OCI-LY3 (cell line): ENCODE results near the gene TMEM39B.

Experiments used
- H2AFZ ChIP-seq: fragments of 200-600, 300-600 bp; shearing (Covaris generic); 2 replicates; pipeline ENCODE4 v1.6.0; 2014; ENCODE audit warnings: antibody characterized with exemption, low read depth, low read length
- H3K27ac ChIP-seq: fragments of 200-600, 300-600 bp; sonication (generic); 2 replicates; pipeline ENCODE4 v1.5.1; 2014; ENCODE audit warnings: mild to moderate bottlenecking, low read length, moderate library complexity, mixed read lengths
- H3K27me3 ChIP-seq: fragments of 200-600, 300-600 bp; sonication (generic); 2 replicates; pipeline ENCODE4 v1.6.1; 2014; ENCODE audit warnings: low read depth, low read length, mixed read lengths
- H3K36me3 ChIP-seq: fragments of 200-600, 300-600 bp; sonication (generic); replicated peaks from 2 replicates; pipeline ENCODE3; 2014; ENCODE audit warnings: low read depth, low read length, mixed read lengths
- H3K4me1 ChIP-seq: fragments of 300-600, 200-600 bp; sonication (generic); 2 replicates; pipeline ENCODE4 v1.6.1; 2014; ENCODE audit warnings: low read length, mixed read lengths
- H3K4me2 ChIP-seq: fragments of 200-600, 300-600 bp; sonication (generic); 2 replicates; pipeline ENCODE4 v1.6.1; 2014; ENCODE audit warnings: low read length, mixed read lengths
- H3K4me3 ChIP-seq: fragments of 300-600, 200-600 bp; sonication (generic); 2 replicates; pipeline ENCODE4 v1.5.1; 2014; ENCODE audit warnings: antibody characterized with exemption, mild to moderate bottlenecking, low read length, moderate library complexity
- H3K79me2 ChIP-seq: fragments of 300-600, 200-600 bp; shearing (Covaris generic); 2 replicates; pipeline ENCODE4 v1.6.1; 2014; ENCODE audit warnings: mild to moderate bottlenecking, low read length, mixed read lengths
- H3K9ac ChIP-seq: fragments of 300-600, 200-600 bp; shearing (Covaris generic); 2 replicates; pipeline ENCODE4 v1.6.0; 2014; ENCODE audit warnings: mild to moderate bottlenecking, low read length, moderate library complexity
- H3K9me3 ChIP-seq: fragments of 200-600, 300-600 bp; shearing (Covaris generic); 2 replicates; pipeline ENCODE4 v1.6.1; 2014; ENCODE audit warnings: low read length, mixed read lengths; ENCODE audit not compliant: insufficient read depth
- H4K20me1 ChIP-seq: fragments of 200-600, 300-600 bp; sonication (generic); 2 replicates; pipeline ENCODE4 v1.6.1; 2016; ENCODE audit warnings: low read length, mixed read lengths; ENCODE audit not compliant: insufficient read depth
- EZH2phosphoT487 ChIP-seq: fragments of 200-600 bp; shearing (Covaris generic); IDR thresholded peaks from 2 replicates; pipeline ENCODE4 v1.6.1; 2018; ENCODE audit warnings: antibody characterized with exemption, mixed run types, low read depth
- TF ChIP-seq, protein P1 (sequence below): fragments of 200-600, 300-600 bp; sonication (generic); IDR thresholded peaks from 2 replicates; pipeline ENCODE4 v1.5.1; 2014; ENCODE audit warnings: antibody characterized with exemption, low read length, low read depth

Gene TMEM39B

DNA sequence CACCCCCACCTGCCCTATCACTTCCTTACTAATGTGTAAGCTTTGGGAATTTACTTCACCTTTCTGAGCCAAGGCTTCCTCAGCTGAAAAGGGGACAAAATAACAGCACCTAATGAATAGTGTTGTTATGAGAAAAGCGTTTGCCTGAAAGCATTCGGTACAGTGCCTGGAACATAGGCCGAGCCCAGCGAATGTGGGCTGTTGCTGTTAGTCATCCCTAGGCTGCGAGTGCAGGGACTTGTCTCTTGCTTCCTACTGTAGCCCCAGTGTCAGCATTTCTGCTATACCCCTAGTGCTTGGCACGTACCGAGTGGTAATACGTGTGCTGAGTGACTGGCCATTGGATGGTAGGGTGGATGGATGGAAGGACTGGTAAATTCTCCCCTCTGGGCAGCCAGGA is 18.4 kb downstream of the TMEM39B start:
- Histone ChIP-seq H3K27me3 (no peaks in the 10 kb centered on the region), H3K27ac (no peak overlapping the region), H3K36me3 (peaks cover 5% of the 10 kb centered on the region), H3K79me2 (no peaks in the 10 kb centered on the region), H3K4me2 (no peak overlapping the region), H2AFZ (no peak overlapping the region), H4K20me1 (no peaks in the 10 kb centered on the region), H3K4me1 (no peaks in the 10 kb centered on the region), H3K4me3 (no peak overlapping the region), H3K9ac (no peak overlapping the region), H3K9me3 (no peaks in the 10 kb centered on the region)
- TF ChIP-seq, protein P1, sequence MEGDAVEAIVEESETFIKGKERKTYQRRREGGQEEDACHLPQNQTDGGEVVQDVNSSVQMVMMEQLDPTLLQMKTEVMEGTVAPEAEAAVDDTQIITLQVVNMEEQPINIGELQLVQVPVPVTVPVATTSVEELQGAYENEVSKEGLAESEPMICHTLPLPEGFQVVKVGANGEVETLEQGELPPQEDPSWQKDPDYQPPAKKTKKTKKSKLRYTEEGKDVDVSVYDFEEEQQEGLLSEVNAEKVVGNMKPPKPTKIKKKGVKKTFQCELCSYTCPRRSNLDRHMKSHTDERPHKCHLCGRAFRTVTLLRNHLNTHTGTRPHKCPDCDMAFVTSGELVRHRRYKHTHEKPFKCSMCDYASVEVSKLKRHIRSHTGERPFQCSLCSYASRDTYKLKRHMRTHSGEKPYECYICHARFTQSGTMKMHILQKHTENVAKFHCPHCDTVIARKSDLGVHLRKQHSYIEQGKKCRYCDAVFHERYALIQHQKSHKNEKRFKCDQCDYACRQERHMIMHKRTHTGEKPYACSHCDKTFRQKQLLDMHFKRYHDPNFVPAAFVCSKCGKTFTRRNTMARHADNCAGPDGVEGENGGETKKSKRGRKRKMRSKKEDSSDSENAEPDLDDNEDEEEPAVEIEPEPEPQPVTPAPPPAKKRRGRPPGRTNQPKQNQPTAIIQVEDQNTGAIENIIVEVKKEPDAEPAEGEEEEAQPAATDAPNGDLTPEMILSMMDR, result no peak

DNA sequence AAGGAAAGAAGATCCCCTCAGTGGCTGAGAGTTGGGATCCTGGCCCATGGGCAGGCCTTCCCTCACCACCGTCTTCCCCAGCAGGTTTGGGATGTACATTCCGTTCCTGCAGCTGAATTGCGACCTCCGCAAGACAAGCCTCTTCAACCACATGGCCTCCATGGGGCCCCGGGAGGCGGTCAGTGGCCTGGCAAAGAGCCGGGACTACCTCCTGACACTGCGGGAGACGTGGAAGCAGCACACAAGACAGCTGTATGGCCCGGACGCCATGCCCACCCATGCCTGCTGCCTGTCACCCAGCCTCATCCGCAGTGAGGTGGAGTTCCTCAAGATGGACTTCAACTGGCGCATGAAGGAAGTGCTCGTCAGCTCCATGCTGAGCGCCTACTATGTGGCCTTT is 18.9 kb downstream of the TMEM39B start:
- H4K20me1 ChIP-seq, result no peaks in the 10 kb centered on the region
- no peak overlapping the region for H3K27ac ChIP-seq
- H3K36me3 ChIP-seq, result peaks cover 5% of the 10 kb centered on the region
- no peak overlapping the region for H3K4me3 ChIP-seq
- TF ChIP-seq, protein P1, result no peak
- no peak for TF ChIP-seq EZH2phosphoT487
- no peak overlapping the region for H3K4me2 ChIP-seq
- H3K4me1 ChIP-seq, result no peaks in the 10 kb centered on the region
- H3K79me2 ChIP-seq, result no peaks in the 10 kb centered on the region
- no peaks in the 10 kb centered on the region for H3K27me3 ChIP-seq
- no peak overlapping the region for H3K9ac ChIP-seq
- no peak overlapping the region for H2AFZ ChIP-seq
- no peaks in the 10 kb centered on the region for H3K9me3 ChIP-seq

DNA sequence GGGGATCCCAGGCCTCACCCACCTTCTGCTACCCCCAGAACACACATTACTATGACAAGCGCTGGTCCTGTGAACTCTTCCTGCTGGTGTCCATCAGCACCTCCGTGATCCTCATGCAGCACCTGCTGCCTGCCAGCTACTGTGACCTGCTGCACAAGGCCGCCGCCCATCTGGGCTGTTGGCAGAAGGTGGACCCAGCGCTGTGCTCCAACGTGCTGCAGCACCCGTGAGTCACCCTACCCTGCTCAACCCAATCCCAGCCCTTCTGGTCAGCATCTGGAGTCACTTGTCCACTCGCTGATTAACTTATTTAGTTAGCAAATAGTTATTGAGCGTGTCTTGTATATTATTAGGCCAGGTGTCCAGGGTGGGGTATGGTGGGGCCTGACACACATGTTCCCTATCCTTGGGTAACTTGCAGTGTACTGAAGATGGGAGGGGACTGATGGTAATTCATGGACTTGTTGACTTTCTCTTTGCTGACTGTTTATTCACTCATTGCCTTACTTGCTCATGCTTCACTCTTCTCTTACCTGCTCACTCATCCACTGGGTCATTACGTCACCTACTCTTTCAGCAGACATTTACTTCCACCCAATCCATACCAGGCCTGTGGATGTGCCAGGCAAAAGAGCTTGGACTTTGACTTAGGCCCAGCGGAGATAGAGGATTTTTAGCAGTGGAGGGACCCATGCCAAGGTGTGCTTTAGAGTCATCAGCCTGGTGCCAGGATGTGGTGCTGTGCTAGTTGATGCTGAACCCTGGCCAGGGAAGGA is 22.2 kb downstream of the TMEM39B start:
- no peak overlapping the region for H3K9ac ChIP-seq

DNA sequence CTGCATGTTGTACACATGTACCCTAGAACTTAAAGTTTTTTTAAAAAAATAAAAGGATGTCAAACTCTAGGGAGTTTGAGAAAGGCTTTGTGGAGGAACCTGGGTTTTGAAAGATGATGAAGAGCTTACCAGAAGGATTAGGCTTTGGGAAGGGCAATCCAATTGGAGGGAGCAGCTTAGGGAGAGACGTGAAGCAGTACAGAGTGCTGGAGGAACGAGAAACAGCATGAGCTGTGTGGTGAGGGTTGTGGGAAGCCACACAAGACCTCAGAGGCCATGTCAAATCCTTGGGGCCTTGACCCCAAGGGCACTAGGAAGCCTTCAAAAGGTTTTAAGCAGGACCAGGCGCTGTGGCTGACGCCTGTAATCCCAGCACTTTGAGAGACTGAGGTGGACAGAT is 26.7 kb downstream of the TMEM39B start:
- Histone ChIP-seq H2AFZ (no peak overlapping the region), H3K9me3 (no peaks in the 10 kb centered on the region), H3K27me3 (no peaks in the 10 kb centered on the region), H3K79me2 (no peaks in the 10 kb centered on the region), H4K20me1 (no peaks in the 10 kb centered on the region), H3K9ac (no peak overlapping the region), H3K27ac (no peak overlapping the region), H3K4me1 (no peaks in the 10 kb centered on the region), H3K36me3 (peaks cover 5% of the 10 kb centered on the region), H3K4me3 (no peak overlapping the region), H3K4me2 (no peak overlapping the region)
- no peak for TF ChIP-seq EZH2phosphoT487
- TF ChIP-seq, protein P1, result no peak

More for the DNA sequence above, 22.2 kb downstream of the TMEM39B start:
- Histone ChIP-seq H4K20me1 (no peaks in the 10 kb centered on the region), H3K27ac (no peak overlapping the region), H3K4me1 (no peaks in the 10 kb centered on the region), H3K79me2 (no peaks in the 10 kb centered on the region), H2AFZ (no peak overlapping the region), H3K36me3 (peaks cover 5% of the 10 kb centered on the region), H3K4me2 (no peak overlapping the region), H3K9me3 (no peaks in the 10 kb centered on the region), H3K27me3 (no peaks in the 10 kb centered on the region), H3K4me3 (no peak overlapping the region)
- TF ChIP-seq, protein P1, result no peak
- no peak for TF ChIP-seq EZH2phosphoT487
